A549 (cell line): ENCODE data around the gene ANO8.

Experiments
- CBX2 ChIP-seq: fragments of 200-600 bp; sonication (generic); IDR thresholded peaks from 2 replicates; pipeline ENCODE4 v1.6.1; 2016; ENCODE audit warnings: low read depth, mild to moderate bottlenecking, borderline replicate concordance
- CEBPB ChIP-seq, 2 experiments: fragments of >200 bp in 1 of 2; sonication (Bioruptor Twin) in 1 of 2; formaldehyde crosslinking in 1 of 2; IDR thresholded peaks; 2 replicates each; pipeline ENCODE4 v1.6.1; 2012 to 2016
- EP300 ChIP-seq, 2 experiments: fragments of >200 bp; sonication (Bioruptor Twin); formaldehyde crosslinking; IDR thresholded peaks; 2 replicates in 1 of 2; 3 replicates in 1 of 2; pipeline ENCODE4 v1.6.1; 2016 to 2017
- HOXA7 ChIP-seq: fragments of 250-450 bp; sonication (Bioruptor Pico); IDR thresholded peaks from 2 replicates; pipeline ENCODE4 v1.5.0; 2020; ENCODE audit warnings: mild to moderate bottlenecking, moderate library complexity
- POLR2A ChIP-seq: IDR thresholded peaks from 2 replicates; pipeline ENCODE4 v1.6.1; 2012; ENCODE audit warnings: mild to moderate bottlenecking, low read length
- RAD21 ChIP-seq, 2 experiments: fragments of >200 bp in 1 of 2; sonication (Bioruptor Twin) in 1 of 2; formaldehyde crosslinking in 1 of 2; IDR thresholded peaks in 1 of 2; conservative IDR thresholded peaks in 1 of 2; 2 replicates in 1 of 2; 3 replicates in 1 of 2; pipeline ENCODE4 v1.6.1; 2012 to 2018; ENCODE audit warnings: inconsistent platforms in 1 of 2
- TP53 ChIP-seq: fragments of 250-450 bp; sonication (Bioruptor Pico); IDR thresholded peaks from 2 replicates; pipeline ENCODE4 v1.5.0; 2021; ENCODE audit warnings: mild to moderate bottlenecking, moderate library complexity
- TF ChIP-seq, protein P1 (sequence below): IDR thresholded peaks from 2 replicates; pipeline ENCODE4 v1.6.1; 2012; ENCODE audit warnings: low read depth, borderline replicate concordance
- TF ChIP-seq, protein P2 (sequence below): fragments of >200 bp; sonication (Bioruptor Twin); formaldehyde crosslinking; IDR thresholded peaks from 3 replicates; pipeline ENCODE4 v1.5.1; 2016

DNA sequence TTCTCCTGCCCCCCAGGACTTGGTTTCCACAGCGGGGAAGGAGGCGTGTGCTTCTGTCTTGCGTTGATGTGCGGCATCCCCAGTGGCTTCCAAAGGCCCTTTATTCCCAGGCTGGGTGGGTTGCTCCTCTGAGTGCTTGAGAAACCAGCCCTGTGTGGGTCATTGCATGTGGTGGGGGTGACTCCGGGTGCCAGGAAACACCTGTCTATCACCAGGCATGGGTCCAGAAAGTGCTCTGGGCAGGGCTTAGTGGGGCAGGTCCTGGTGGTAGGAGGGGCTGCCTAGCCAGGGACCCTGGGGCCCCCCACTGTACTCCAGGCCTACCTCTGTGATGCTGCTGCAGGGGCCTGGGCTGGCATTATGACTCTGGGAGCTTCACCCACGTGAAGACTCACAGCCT lies 15.7 kb downstream of the ANO8 start:
- TF ChIP-seq, protein P1, sequence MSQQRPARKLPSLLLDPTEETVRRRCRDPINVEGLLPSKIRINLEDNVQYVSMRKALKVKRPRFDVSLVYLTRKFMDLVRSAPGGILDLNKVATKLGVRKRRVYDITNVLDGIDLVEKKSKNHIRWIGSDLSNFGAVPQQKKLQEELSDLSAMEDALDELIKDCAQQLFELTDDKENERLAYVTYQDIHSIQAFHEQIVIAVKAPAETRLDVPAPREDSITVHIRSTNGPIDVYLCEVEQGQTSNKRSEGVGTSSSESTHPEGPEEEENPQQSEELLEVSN, result no peak
- TF ChIP-seq POLR2A, result no peak
- TF ChIP-seq CEBPB (IDR thresholded peaks at IDR 0.05), result no peak
- TF ChIP-seq RAD21 (conservative IDR thresholded peaks at IDR 0.05 in 1 of 2, IDR thresholded peaks at IDR 0.05 in 1 of 2), result no peak
- no peak for TF ChIP-seq CBX2
- TF ChIP-seq EP300 (IDR thresholded peaks at IDR 0.05), result no peak
- no peak for TF ChIP-seq HOXA7 (CRISPR knock-in tag)
- TF ChIP-seq, protein P2, sequence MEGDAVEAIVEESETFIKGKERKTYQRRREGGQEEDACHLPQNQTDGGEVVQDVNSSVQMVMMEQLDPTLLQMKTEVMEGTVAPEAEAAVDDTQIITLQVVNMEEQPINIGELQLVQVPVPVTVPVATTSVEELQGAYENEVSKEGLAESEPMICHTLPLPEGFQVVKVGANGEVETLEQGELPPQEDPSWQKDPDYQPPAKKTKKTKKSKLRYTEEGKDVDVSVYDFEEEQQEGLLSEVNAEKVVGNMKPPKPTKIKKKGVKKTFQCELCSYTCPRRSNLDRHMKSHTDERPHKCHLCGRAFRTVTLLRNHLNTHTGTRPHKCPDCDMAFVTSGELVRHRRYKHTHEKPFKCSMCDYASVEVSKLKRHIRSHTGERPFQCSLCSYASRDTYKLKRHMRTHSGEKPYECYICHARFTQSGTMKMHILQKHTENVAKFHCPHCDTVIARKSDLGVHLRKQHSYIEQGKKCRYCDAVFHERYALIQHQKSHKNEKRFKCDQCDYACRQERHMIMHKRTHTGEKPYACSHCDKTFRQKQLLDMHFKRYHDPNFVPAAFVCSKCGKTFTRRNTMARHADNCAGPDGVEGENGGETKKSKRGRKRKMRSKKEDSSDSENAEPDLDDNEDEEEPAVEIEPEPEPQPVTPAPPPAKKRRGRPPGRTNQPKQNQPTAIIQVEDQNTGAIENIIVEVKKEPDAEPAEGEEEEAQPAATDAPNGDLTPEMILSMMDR, result no peak
- TF ChIP-seq TP53 (CRISPR knock-in tag), result no peak
